Tibial nerve (tissue), 4 donors: Measurements from ENCODE around the gene AGTRAP.

Experiments used
- EP300 ChIP-seq, 2 donors: sonication (generic); formaldehyde crosslinking; IDR thresholded peaks; one replicate each; pipeline ENCODE4 v1.6.1; 2017; ENCODE audit warnings: antibody characterized with exemption in 2 of 2, mild to moderate bottlenecking in 1 of 2
- POLR2A ChIP-seq, 2 donors: fragments of 450-650 bp; IDR thresholded peaks; one replicate each; pipeline ENCODE4 v1.6.1; 2017; ENCODE audit warnings: antibody characterized with exemption in 2 of 2, mild to moderate bottlenecking in 2 of 2, moderate library complexity in 2 of 2
- TF ChIP-seq, protein P1 (sequence below), 5 experiments: fragments of 200-600 bp in 3 of 5; fragments of 450-650 bp in 2 of 5; sonication (generic) in 3 of 5; IDR thresholded peaks; one replicate each; pipeline ENCODE4 v1.5.1; 2016 to 2019; ENCODE audit warnings: antibody characterized with exemption in 5 of 5, mild to moderate bottlenecking in 3 of 5, moderate library complexity in 2 of 5

DNA sequence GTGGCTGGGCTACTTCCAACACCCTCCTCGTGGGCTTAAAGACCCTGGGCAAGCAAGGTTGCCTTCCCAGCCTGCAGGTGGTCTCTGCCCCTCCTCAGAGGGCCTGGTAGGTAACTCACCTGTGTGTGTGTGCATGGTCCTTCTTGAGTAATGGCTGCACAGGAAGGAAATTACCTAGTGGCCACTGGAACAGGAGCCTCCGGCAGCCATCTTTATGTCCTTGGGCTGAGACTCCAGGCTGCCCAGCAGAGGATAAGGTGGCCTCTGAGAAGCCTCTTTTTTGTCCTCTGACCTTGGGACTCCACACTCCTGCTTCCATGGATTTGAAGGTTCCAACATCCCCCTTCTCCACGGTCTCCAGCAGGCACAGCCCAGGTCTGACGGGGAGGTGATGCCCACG, 24.4 kb upstream of the AGTRAP start:
- TF ChIP-seq, protein P1, sequence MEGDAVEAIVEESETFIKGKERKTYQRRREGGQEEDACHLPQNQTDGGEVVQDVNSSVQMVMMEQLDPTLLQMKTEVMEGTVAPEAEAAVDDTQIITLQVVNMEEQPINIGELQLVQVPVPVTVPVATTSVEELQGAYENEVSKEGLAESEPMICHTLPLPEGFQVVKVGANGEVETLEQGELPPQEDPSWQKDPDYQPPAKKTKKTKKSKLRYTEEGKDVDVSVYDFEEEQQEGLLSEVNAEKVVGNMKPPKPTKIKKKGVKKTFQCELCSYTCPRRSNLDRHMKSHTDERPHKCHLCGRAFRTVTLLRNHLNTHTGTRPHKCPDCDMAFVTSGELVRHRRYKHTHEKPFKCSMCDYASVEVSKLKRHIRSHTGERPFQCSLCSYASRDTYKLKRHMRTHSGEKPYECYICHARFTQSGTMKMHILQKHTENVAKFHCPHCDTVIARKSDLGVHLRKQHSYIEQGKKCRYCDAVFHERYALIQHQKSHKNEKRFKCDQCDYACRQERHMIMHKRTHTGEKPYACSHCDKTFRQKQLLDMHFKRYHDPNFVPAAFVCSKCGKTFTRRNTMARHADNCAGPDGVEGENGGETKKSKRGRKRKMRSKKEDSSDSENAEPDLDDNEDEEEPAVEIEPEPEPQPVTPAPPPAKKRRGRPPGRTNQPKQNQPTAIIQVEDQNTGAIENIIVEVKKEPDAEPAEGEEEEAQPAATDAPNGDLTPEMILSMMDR (IDR thresholded peaks at IDR 0.05), result no peak
- no peak for TF ChIP-seq POLR2A (IDR thresholded peaks at IDR 0.05)
- TF ChIP-seq EP300 (IDR thresholded peaks at IDR 0.05), result no peak
